HCT116 (cell line): Measurements from ENCODE around the gene MACROH2A1. TPM values are rescaled to one million over a fixed set of nuclear protein-coding genes. Genes with fewer than 3 reads are reported as not detected.

Source experiments
- ATAC-seq: fragments of 200-7000 bp; cut with Tn5 transposase; 2 replicates; pipeline ENCODE4 v1.9.1; 2020; ENCODE audit warnings: mild to moderate bottlenecking, moderate library complexity
- BruUV-seq: library from RNA; stranded (reverse); fragments of 400-500 nt; replicated peaks from 2 replicates; lab custom pipeline; 2021; lab: Mats Ljungman, UMichigan
- CTCF ChIA-PET: fragments of 300-600 bp; sonication (Branson Sonifier 250); formaldehyde crosslinking; loops from one replicate; lab custom pipeline; 2021; ENCODE audit warnings: antibody characterized with exemption; lab: Charles Lee
- POLR2A ChIA-PET: fragments of 300-600, 350-600 bp; sonication (Branson Sonifier 250); formaldehyde crosslinking; loops from one replicate; lab custom pipeline; 2021; ENCODE audit warnings: antibody characterized with exemption; lab: Charles Lee
- RAD21 ChIA-PET, 2 experiments: fragments of 300-600 bp; sonication (Branson Sonifier 250); formaldehyde crosslinking; loops; one replicate each; lab custom pipeline; 2023; ENCODE audit warnings: low total read pairs in 2 of 2; ENCODE audit not compliant: uncharacterized antibody in 2 of 2, unreplicated experiment in 2 of 2, low non-redundant PET in 1 of 2; lab: Charles Lee
- DNase-seq: peaks from one replicate; pipeline ENCODE4 v3.0.0-alpha.2; 2010; ENCODE audit warnings: low read depth, low spot score
- H2AFZ ChIP-seq: fragments of 200-600 bp; shearing (Covaris generic), sonication (generic); 2 replicates; pipeline ENCODE4 v1.6.1; 2017; ENCODE audit warnings: low read depth, mixed run types, mixed read lengths, antibody characterized with exemption, low read length; ENCODE audit not compliant: poor library complexity, severe bottlenecking
- H3K27ac ChIP-seq: 2 replicates; pipeline ENCODE4 v1.5.1; 2012; ENCODE audit warnings: low read depth, low read length
- H3K27me3 ChIP-seq: fragments of 200-600 bp; sonication (generic); 2 replicates; pipeline ENCODE4 v1.6.1; 2016; ENCODE audit warnings: mixed run types, low read length, mixed read lengths; ENCODE audit not compliant: insufficient read depth
- H3K36me3 ChIP-seq, 2 experiments: fragments of 200-500 bp in 1 of 2; fragments of 200-600 bp in 1 of 2; sonication (Bioruptor generic) in 1 of 2; sonication (generic) in 1 of 2; 2 replicates each; pipeline versions ENCODE4 v1.5.1 to v1.6.1; 2014 to 2016; ENCODE audit warnings: low read length in 2 of 2, inconsistent platforms in 1 of 2, mixed read lengths in 1 of 2, mixed run types in 1 of 2; ENCODE audit not compliant: insufficient read depth in 2 of 2, control insufficient read depth in 1 of 2
- H3K4me1 ChIP-seq, 2 experiments: fragments of 200-600 bp in 1 of 2; sonication (generic) in 1 of 2; 2 replicates each; pipeline versions ENCODE4 v1.5.1 to v1.6.1; 2012 to 2017; ENCODE audit warnings: low read length in 2 of 2, inconsistent platforms in 1 of 2, mild to moderate bottlenecking in 1 of 2, mixed read lengths in 1 of 2, mixed run types in 1 of 2, moderate library complexity in 1 of 2; ENCODE audit not compliant: insufficient read depth in 2 of 2, control insufficient read depth in 1 of 2
- H3K4me2 ChIP-seq: fragments of 200-600 bp; sonication (generic); 2 replicates; pipeline ENCODE4 v1.6.1; 2017; ENCODE audit warnings: mixed run types, low read length, mixed read lengths
- H3K4me3 ChIP-seq, 2 experiments: fragments of 200-600 bp in 1 of 2; sonication (generic) in 1 of 2; replicated peaks in 1 of 2; 2 replicates each; pipeline ENCODE4 v1.5.1; 2011 to 2016; ENCODE audit warnings: low read length in 2 of 2, control low read depth in 1 of 2, low read depth in 1 of 2, mild to moderate bottlenecking in 1 of 2, mixed read lengths in 1 of 2, mixed run types in 1 of 2
- H3K79me2 ChIP-seq: fragments of 200-600 bp; sonication (generic); 2 replicates; pipeline ENCODE4 v1.6.1; 2017; ENCODE audit warnings: mild to moderate bottlenecking, mixed run types, low read length, moderate library complexity, mixed read lengths; ENCODE audit not compliant: insufficient read depth
- H3K9ac ChIP-seq: fragments of 200-600 bp; sonication (generic); 2 replicates; pipeline ENCODE4 v1.6.1; 2016; ENCODE audit warnings: low read length, mixed read lengths
- H3K9me2 ChIP-seq: fragments of 200-600 bp; sonication (generic), shearing (Covaris generic); 2 replicates; pipeline ENCODE4 v1.6.1; 2017; ENCODE audit warnings: mixed run types, mild to moderate bottlenecking, moderate library complexity; ENCODE audit not compliant: insufficient read depth
- H3K9me3 ChIP-seq, 2 experiments: fragments of 200-500 bp in 1 of 2; fragments of 200-600 bp in 1 of 2; sonication (Bioruptor generic) in 1 of 2; sonication (generic) in 1 of 2; 2 replicates each; pipeline ENCODE4 v1.6.1; 2014 to 2017; ENCODE audit warnings: low read length in 2 of 2, mixed read lengths in 2 of 2, inconsistent platforms in 1 of 2, low read depth in 1 of 2, mild to moderate bottlenecking in 1 of 2, mixed run types in 1 of 2, moderate library complexity in 1 of 2; ENCODE audit not compliant: control insufficient read depth in 1 of 2, insufficient read depth in 1 of 2
- H4K20me1 ChIP-seq: fragments of 200-600 bp; sonication (generic), shearing (Covaris generic); 2 replicates; pipeline ENCODE4 v1.6.1; 2017; ENCODE audit warnings: mixed run types, mild to moderate bottlenecking, moderate library complexity; ENCODE audit not compliant: insufficient read depth
- ATF3 ChIP-seq: IDR thresholded peaks from 2 replicates; pipeline ENCODE4 v1.6.1; 2012
- CEBPB ChIP-seq: IDR thresholded peaks from 2 replicates; pipeline ENCODE4 v1.6.1; 2012; ENCODE audit warnings: low read depth
- EGR1 ChIP-seq: IDR thresholded peaks from 2 replicates; pipeline ENCODE4 v1.6.1; 2012; ENCODE audit warnings: low read depth
- EZH2 ChIP-seq: fragments of 200-600 bp; sonication (generic); IDR thresholded peaks from 2 replicates; pipeline ENCODE4 v1.6.1; 2017; ENCODE audit warnings: antibody characterized with exemption, mixed run types
- EZH2phosphoT487 ChIP-seq: fragments of 200-600 bp; IDR thresholded peaks from 2 replicates; pipeline ENCODE4 v1.6.1; 2018; ENCODE audit warnings: antibody characterized with exemption, borderline replicate concordance
- FOSL1 ChIP-seq: IDR thresholded peaks from 2 replicates; pipeline ENCODE4 v1.6.1; 2012; ENCODE audit warnings: low read depth
- JUND ChIP-seq: IDR thresholded peaks from 2 replicates; pipeline ENCODE4 v1.6.1; 2012
- POLR2AphosphoS5 ChIP-seq: IDR thresholded peaks from 2 replicates; pipeline ENCODE4 v1.6.1; 2011; ENCODE audit warnings: mild to moderate bottlenecking, low read depth, low read length, moderate library complexity
- REST ChIP-seq: IDR thresholded peaks from 2 replicates; pipeline ENCODE4 v1.6.1; 2012; ENCODE audit warnings: low read depth
- SIN3A ChIP-seq: IDR thresholded peaks from 2 replicates; pipeline ENCODE4 v1.6.1; 2012; ENCODE audit warnings: low read depth
- SP1 ChIP-seq: IDR thresholded peaks from 2 replicates; pipeline ENCODE4 v1.6.1; 2012; ENCODE audit warnings: low read depth
- TCF7L2 ChIP-seq: IDR thresholded peaks from 2 replicates; pipeline ENCODE4 v1.7.0; 2011; ENCODE audit warnings: borderline replicate concordance, inconsistent platforms; ENCODE audit not compliant: insufficient read depth, insufficient read length; ENCODE audit errors: extremely low read depth
- ZFX ChIP-seq: fragments of 450-650 bp; IDR thresholded peaks from 2 replicates; pipeline ENCODE4 v1.6.1; 2017
- ZNF274 ChIP-seq: fragments of 200-500 bp; sonication (Bioruptor generic); IDR thresholded peaks from 2 replicates; pipeline ENCODE4 v1.6.1; 2014; ENCODE audit warnings: mild to moderate bottlenecking, low read depth, low read length, inconsistent platforms
- intact Hi-C: fragments of 100-400 bp; cut with micrococcal nuclease; formaldehyde crosslinking; loops from 2 replicates; pipeline ENCODE4 v1.10.0; 2022
- total RNA-seq: library from RNA; stranded (reverse); gene quantifications from one replicate; pipeline ENCODE4 v1.2.1, GENCODE V29; 2021; ENCODE audit not compliant: unreplicated experiment
- TF ChIP-seq, protein P1 (sequence below), 3 experiments: fragments of 200-600 bp in 1 of 3; sonication (generic) in 1 of 3; IDR thresholded peaks in 2 of 3; conservative IDR thresholded peaks in 1 of 3; 2 replicates each; pipeline ENCODE4 v1.5.1; 2012 to 2017; ENCODE audit warnings: low read depth in 2 of 3, low read length in 2 of 3, antibody characterized with exemption in 1 of 3, borderline replicate concordance in 1 of 3, control low read depth in 1 of 3, mild to moderate bottlenecking in 1 of 3, mixed read lengths in 1 of 3, mixed run types in 1 of 3, moderate library complexity in 1 of 3; ENCODE audit not compliant: insufficient read depth in 1 of 3

Gene MACROH2A1
- total RNA-seq, 1 experiment from 2014 or later: 218 TPM

DNA sequence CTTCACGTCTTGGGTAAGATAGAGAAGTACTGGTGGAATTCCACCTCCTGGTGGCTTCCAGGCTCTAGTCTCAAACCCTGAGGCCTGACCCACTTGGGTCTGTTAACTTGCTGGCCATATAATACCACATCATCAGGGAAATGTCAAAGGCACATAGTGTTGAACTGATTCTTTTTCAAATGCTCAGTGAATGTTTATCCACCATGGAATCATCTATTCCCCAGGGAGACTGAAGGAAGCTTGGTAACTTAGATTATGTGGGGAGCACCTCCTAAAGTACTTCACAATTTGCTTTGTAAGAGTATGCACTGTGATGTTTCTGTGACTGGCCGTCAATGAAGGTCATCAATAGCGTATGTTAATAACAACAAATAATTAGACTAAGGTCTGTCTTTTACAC, 16.1 kb downstream of the MACROH2A1 start:
- H3K4me3 ChIP-seq: no peak overlapping the region
- peaks cover 14 to 16% of the 10 kb centered on the region in 2 experiments for H3K4me1 ChIP-seq
- TF ChIP-seq ZNF274 (no peak), TCF7L2 (no peak), EZH2 (no peak), SIN3A (no peak), POLR2AphosphoS5 (no peak), EZH2phosphoT487 (no peak), CEBPB (no peak)
- H3K79me2 ChIP-seq: peaks cover 99% of the 10 kb centered on the region
- no peaks in the 10 kb centered on the region; the same call in 1 of the 2 replicates for H4K20me1 ChIP-seq
- H3K9me3 ChIP-seq: no peaks in the 10 kb centered on the region
- ChIA-PET RAD21 (no interaction called here), POLR2A (no interaction called here), CTCF (no interaction called here)
- H3K36me3 ChIP-seq: peaks cover 37 to 72% of the 10 kb centered on the region in 2 experiments; a peak in 3 of 4 replicates
- H3K27ac ChIP-seq: no peak overlapping the region
- no peaks in the 10 kb centered on the region for H3K27me3 ChIP-seq
- DNase-seq (no peak), ATAC-seq (no peak)
- H3K4me2 ChIP-seq: no peak overlapping the region
- intact Hi-C loops: no loop called here
- no peaks in the 10 kb centered on the region for H3K9me2 ChIP-seq
- no TSS peak for BruUV-seq
- H3K9ac ChIP-seq: no peak overlapping the region
- H2AFZ ChIP-seq: no peak overlapping the region

- ATAC-seq (no peak), DNase-seq (no peak)
- no peak overlapping the region for H3K27ac ChIP-seq
- no TSS peak for BruUV-seq
- no peak overlapping the region for H3K9ac ChIP-seq
- intact Hi-C loops: no loop called here
- H3K9me3 ChIP-seq: no peaks in the 10 kb centered on the region
- no peaks in the 10 kb centered on the region for H4K20me1 ChIP-seq
- ChIA-PET CTCF (no interaction called here), RAD21 (no interaction called here), POLR2A (no interaction called here)
- H3K9me2 ChIP-seq: no peaks in the 10 kb centered on the region
- H3K4me1 ChIP-seq: peaks cover 6 to 9% of the 10 kb centered on the region in 2 experiments
- H2AFZ ChIP-seq: no peak overlapping the region
- H3K4me2 ChIP-seq: no peak overlapping the region
- peaks cover 36 to 72% of the 10 kb centered on the region in 2 experiments; a peak in 3 of 4 replicates for H3K36me3 ChIP-seq
- H3K27me3 ChIP-seq: no peaks in the 10 kb centered on the region
- peaks cover 98% of the 10 kb centered on the region for H3K79me2 ChIP-seq
- no peak overlapping the region for H3K4me3 ChIP-seq
- no peak for TF ChIP-seq ATF3
- no peak for TF ChIP-seq CEBPB
- no peak for TF ChIP-seq FOSL1
- TF ChIP-seq ZNF274: no peak
- TF ChIP-seq SIN3A: no peak
- no peak for TF ChIP-seq REST
- no peak for TF ChIP-seq JUND
- no peak for TF ChIP-seq SP1
- TF ChIP-seq, protein P1, sequence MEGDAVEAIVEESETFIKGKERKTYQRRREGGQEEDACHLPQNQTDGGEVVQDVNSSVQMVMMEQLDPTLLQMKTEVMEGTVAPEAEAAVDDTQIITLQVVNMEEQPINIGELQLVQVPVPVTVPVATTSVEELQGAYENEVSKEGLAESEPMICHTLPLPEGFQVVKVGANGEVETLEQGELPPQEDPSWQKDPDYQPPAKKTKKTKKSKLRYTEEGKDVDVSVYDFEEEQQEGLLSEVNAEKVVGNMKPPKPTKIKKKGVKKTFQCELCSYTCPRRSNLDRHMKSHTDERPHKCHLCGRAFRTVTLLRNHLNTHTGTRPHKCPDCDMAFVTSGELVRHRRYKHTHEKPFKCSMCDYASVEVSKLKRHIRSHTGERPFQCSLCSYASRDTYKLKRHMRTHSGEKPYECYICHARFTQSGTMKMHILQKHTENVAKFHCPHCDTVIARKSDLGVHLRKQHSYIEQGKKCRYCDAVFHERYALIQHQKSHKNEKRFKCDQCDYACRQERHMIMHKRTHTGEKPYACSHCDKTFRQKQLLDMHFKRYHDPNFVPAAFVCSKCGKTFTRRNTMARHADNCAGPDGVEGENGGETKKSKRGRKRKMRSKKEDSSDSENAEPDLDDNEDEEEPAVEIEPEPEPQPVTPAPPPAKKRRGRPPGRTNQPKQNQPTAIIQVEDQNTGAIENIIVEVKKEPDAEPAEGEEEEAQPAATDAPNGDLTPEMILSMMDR (IDR thresholded peaks at IDR 0.05 in 2 of 3, conservative IDR thresholded peaks at IDR 0.05 in 1 of 3; ENCODE audit: borderline replicate concordance in 1 of 3, insufficient read depth in 1 of 3, low read depth in 2 of 3, low read length in 2 of 3): no peak
- TF ChIP-seq ZFX: no peak
- TF ChIP-seq EGR1: no peak
These were observed 16.8 kb downstream of the MACROH2A1 start for GRCh38 chr5:135382106-135382790.
